ENCODE data around the gene CLK2. TPM values are rescaled to one million over a fixed set of nuclear protein-coding genes. Genes with fewer than 3 reads are reported as not detected.

The CLK2 gene
- total and polyA plus RNA-seq, 2 of the 8 experiments (the other 6 are each of a cell fraction or from before 2014, with no cell fraction given), result 62.2 to 76.0 TPM

DNA sequence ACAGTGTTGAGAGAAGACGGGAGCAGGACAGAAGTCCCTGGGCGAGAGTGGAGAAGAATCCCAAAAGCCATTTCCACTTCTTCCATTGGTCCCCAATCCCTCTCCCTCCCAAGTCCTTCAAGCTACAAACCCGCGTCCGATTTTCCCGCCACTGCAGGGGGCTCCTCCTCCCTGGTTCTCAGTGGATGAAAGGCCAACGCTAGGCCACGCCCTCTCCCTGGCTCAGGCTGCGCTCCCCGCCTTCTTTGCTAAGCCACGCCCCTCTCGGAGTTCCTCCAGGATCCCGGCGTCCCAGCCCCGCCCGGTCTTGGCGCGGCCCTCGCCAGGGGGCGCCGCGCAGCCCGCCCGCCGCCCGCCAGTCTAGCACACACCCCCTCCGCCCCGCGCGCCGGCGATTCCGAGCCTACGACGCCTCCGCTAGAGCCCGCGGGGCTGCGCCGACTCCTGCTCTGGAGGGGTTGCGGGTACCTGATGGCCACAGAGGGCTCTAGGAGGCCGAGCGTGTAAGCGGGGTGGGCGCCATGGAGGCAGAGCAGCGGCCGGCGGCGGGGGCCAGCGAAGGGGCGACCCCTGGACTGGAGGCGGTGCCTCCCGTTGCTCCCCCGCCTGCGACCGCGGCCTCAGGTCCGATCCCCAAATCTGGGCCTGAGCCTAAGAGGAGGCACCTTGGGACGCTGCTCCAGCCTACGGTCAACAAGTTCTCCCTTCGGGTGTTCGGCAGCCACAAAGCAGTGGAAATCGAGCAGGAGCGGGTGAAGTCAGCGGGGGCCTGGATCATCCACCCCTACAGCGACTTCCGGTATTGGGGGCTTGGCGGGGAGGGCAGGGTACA is 4.0 kb upstream of the CLK2 start, which contains the start of gene HCN3:
HCN3 (plus strand) TSS at position 394 of the 832 bp plus-strand sequence; CDS start at position 522, 128 bp downstream.
- Histone ChIP-seq H4K8ac (ENCODE audit: extremely low read depth, insufficient read depth, low read length) (peak within 1 kb of the TSS; percentile 23; the same call in 1 of the 2 replicates), H4K20me1 (replicated peaks in 1 of 2; ENCODE audit: control insufficient read depth in 1 of 2, insufficient read depth in 2 of 2, low read length in 2 of 2) (peaks cover 2 to 3% of the 10 kb centered on the region in 2 experiments), H2BK20ac (ENCODE audit: low read length) (0 out of 2 replicates have a peak within 1 kb of the TSS, but pooled peaks have one; percentile 72), H3K23ac (ENCODE audit: insufficient read length) (no peak within 1 kb of the TSS), H3K4ac (replicated peaks; ENCODE audit: insufficient read length, low read depth, low read length) (no peak within 1 kb of the TSS), H3K9ac (replicated peaks in 1 of 4; ENCODE audit: extremely low read depth in 1 of 4, low read depth in 3 of 4, low read length in 3 of 4) (peak within 1 kb of the TSS in 1 of 4 experiments; percentile 64; a peak in 1 of 7 replicates), H3K4me2 (ENCODE audit: insufficient read depth in 1 of 2, low read depth in 2 of 2, low read length in 2 of 2) (peak within 1 kb of the TSS; percentile 85 to 97), H2BK120ac (replicated peaks; ENCODE audit: low read depth, low read length) (no peak within 1 kb of the TSS), H3K4me1 (replicated peaks in 1 of 4; ENCODE audit: control insufficient read depth in 3 of 4, insufficient read depth in 4 of 4, low read length in 3 of 4) (peaks cover 9 to 17% (median 13%) of the 10 kb centered on the region in 4 experiments), H3K14ac (ENCODE audit: insufficient read length) (no peak within 1 kb of the TSS), H3K18ac (ENCODE audit: extremely low read depth, low read length) (no peak within 1 kb of the TSS; the same call in 1 of the 2 replicates), H4K5ac (ENCODE audit: insufficient read length, low read depth, low read length) (no peak within 1 kb of the TSS), H3K79me1 (ENCODE audit: low read depth, low read length) (no peaks in the 10 kb centered on the region; the same call in 1 of the 2 replicates), H3K27me3 (replicated peaks in 1 of 4; ENCODE audit: control insufficient read depth in 3 of 4, extremely low read depth in 1 of 4, insufficient read depth in 3 of 4, low read length in 3 of 4) (peaks cover 0 to 3% (median 0%) of the 10 kb centered on the region in 4 experiments; a peak in 2 of 7 replicates), H3K9me3 (ENCODE audit: insufficient read depth in 2 of 2, low read depth in 1 of 2, low read length in 1 of 2) (no peaks in the 10 kb centered on the region), H2AK5ac (ENCODE audit: low read depth, low read length) (no peak within 1 kb of the TSS), H2BK12ac (ENCODE audit: low read depth, low read length) (0 out of 2 replicates have a peak within 1 kb of the TSS, but pooled peaks have one; percentile 9), H3K27ac (ENCODE audit: low read depth, low read length) (no peak within 1 kb of the TSS), H4K91ac (replicated peaks; ENCODE audit: insufficient read length, low read length) (no peak within 1 kb of the TSS), H3K23me2 (ENCODE audit: low read depth, low read length) (peaks cover 16% of the 10 kb centered on the region; the same call in 1 of the 2 replicates), H3K36me3 (ENCODE audit: control insufficient read depth in 2 of 4, insufficient read depth in 4 of 4, low read length in 3 of 4) (no peaks in the 10 kb centered on the region), H3K56ac (replicated peaks; ENCODE audit: insufficient read length, low read depth, low read length) (no peak within 1 kb of the TSS), H3K4me3 (ENCODE audit: extremely low read depth in 1 of 4, insufficient read depth in 2 of 4, low read depth in 3 of 4, low read length in 4 of 4) (peak within 1 kb of the TSS; percentile 60 to 82 (median 76)), H2BK15ac (ENCODE audit: low read length) (peak within 1 kb of the TSS; percentile 81; the same call in 1 of the 2 replicates), H2BK5ac (ENCODE audit: low read depth, low read length) (no peak within 1 kb of the TSS), H2AFZ (ENCODE audit: low read length) (peak within 1 kb of the TSS; percentile 79; the same call in 1 of the 2 replicates), H3K79me2 (ENCODE audit: control insufficient read depth in 1 of 2, insufficient read depth in 2 of 2, low read length in 2 of 2) (peaks cover 6 to 7% of the 10 kb centered on the region in 2 experiments; a peak in 3 of 4 replicates)
- WGBS, 2 experiments (ENCODE audit: extremely low coverage in 1 of 2, insufficient coverage in 1 of 2, insufficient read length in 1 of 2, insufficient replicate concordance in 2 of 2, low coverage in 1 of 2, low lambda C conversion rate in 2 of 2, missing lambda C conversion rate in 1 of 2), result 3% methylated on average over 36 of the region's 68 CpGs; no CpG with 5 or more reads in 1 of the 2 experiments
- DNase-seq (ENCODE audit: low read depth in 1 of 2, low spot score in 2 of 2), result peak; percentile 95 to 100
- FAIRE-seq, result no peak
- ChIA-PET POLR2A (ENCODE audit: partially characterized antibody) (interaction anchor here (0.9 to 2.1 kb wide), 21 partner anchors 10 to 83 kb away, joined by 3 to 10 read pairs (median 4); partner anchors contain the start of genes ENTREP3, FDPS, RUSC1 and SCAMP3), CTCF (ENCODE audit: partially characterized antibody) (interaction anchor here (0.6 to 8.4 kb wide), 16 partner anchors 9 to 409 kb away, joined by 3 to 79 read pairs (median 6); partner anchors contain the start of genes FDPS and RUSC1)
- TF ChIP-seq SP1 (IDR thresholded peaks at IDR 0.05; ENCODE audit: low read depth, low read length) (peak; percentile 82), KDM4A (IDR thresholded peaks at IDR 0.05; ENCODE audit: low read depth, low read length, severe bottlenecking) (peak; percentile 90), SIN3A (conservative IDR thresholded peaks at IDR 0.05 in 1 of 2, IDR thresholded peaks at IDR 0.05 in 1 of 2; ENCODE audit: low read depth in 1 of 2, low read length in 2 of 2) (peak in 1 of 2 experiments; percentile 88; a peak in 2 of 4 replicates), RAD21 (IDR thresholded peaks at IDR 0.05 in 1 of 2, conservative IDR thresholded peaks at IDR 0.05 in 1 of 2; ENCODE audit: low read depth in 2 of 2, low read length in 2 of 2) (peak in 1 of 2 experiments; percentile 30; a peak in 2 of 4 replicates), SRF (IDR thresholded peaks at IDR 0.05; ENCODE audit: low read depth, low read length) (0 out of 2 replicates have a peak, but pooled peaks have one; percentile 8), RBBP5 (IDR thresholded peaks at IDR 0.05; ENCODE audit: borderline replicate concordance, low read depth, low read length) (0 out of 2 replicates have a peak, but pooled peaks have one; percentile 56)
- TF ChIP-seq, protein P1, sequence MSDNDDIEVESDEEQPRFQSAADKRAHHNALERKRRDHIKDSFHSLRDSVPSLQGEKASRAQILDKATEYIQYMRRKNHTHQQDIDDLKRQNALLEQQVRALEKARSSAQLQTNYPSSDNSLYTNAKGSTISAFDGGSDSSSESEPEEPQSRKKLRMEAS (IDR thresholded peaks at IDR 0.05), result peak; percentile 57; the same call in 1 of the 2 replicates
- TF ChIP-seq, protein P2, sequence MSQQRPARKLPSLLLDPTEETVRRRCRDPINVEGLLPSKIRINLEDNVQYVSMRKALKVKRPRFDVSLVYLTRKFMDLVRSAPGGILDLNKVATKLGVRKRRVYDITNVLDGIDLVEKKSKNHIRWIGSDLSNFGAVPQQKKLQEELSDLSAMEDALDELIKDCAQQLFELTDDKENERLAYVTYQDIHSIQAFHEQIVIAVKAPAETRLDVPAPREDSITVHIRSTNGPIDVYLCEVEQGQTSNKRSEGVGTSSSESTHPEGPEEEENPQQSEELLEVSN (IDR thresholded peaks at IDR 0.05), result peak; percentile 95

Data from H1 (cell line).